ENCODE results near the gene MADCAM1.

DNA sequence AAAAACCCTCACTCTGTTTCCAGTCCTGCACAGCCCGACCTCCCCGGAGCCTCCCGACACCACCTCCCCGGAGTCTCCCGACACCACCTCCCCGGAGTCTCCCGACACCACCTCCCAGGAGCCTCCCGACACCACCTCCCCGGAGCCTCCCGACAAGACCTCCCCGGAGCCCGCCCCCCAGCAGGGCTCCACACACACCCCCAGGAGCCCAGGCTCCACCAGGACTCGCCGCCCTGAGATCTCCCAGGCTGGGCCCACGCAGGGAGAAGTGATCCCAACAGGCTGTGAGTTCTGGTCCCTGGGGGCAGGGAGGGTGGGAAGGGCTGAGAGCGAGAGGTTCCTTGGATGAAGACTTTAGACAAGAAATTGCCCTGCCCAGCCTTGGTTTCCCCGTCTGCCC is 5.4 kb downstream of the MADCAM1 start:
- TF ChIP-seq GATA2 (IDR thresholded peaks at IDR 0.05; ENCODE audit: low read depth, low read length) (no peak), GATA3 (IDR thresholded peaks at IDR 0.05; ENCODE audit: low read depth, low read length) (no peak)
